MM.1S (cell line): ENCODE measurements around the gene TTLL10.

Experiments
- CTCF ChIP-seq: fragments of 300-600 bp; sonication (generic); IDR thresholded peaks from 2 replicates; pipeline ENCODE4 v1.5.1; 2016; ENCODE audit warnings: antibody characterized with exemption, low read length, mixed read lengths
- EZH2 ChIP-seq: fragments of 300-600 bp; sonication (generic); optimal IDR thresholded peaks from 2 replicates; pipeline ENCODE3; 2017; ENCODE audit warnings: low read depth, mild to moderate bottlenecking, antibody characterized with exemption, low read length, mixed read lengths
- EZH2phosphoT487 ChIP-seq: fragments of 300-600 bp; sonication (generic); IDR thresholded peaks from 2 replicates; pipeline ENCODE4 v1.6.1; 2018; ENCODE audit warnings: antibody characterized with exemption, low read length

- no peak for TF ChIP-seq EZH2
- no peak for TF ChIP-seq CTCF
- TF ChIP-seq EZH2phosphoT487: no peak
Measured at GRCh38 chr1:1170215-1171091, 3.2 kb upstream of the TTLL10 start.
